Activated CD4-positive, alpha-beta memory T cell treated with anti-CD3 and anti-CD28 coated beads for 36 hours (primary cell): ENCODE data around the gene APOL6. TPM values are rescaled to one million over a fixed set of nuclear protein-coding genes. Genes with fewer than 3 reads are reported as not detected.
A peak's percentile ranks its signal among the peaks of the same experiment; 100 is the strongest.

ENCODE experiments used
- CTCF ChIA-PET: fragments of 350-600 bp; sonication (Branson Sonifier 250); formaldehyde crosslinking; loops from one replicate; lab custom pipeline; 2021; ENCODE audit warnings: antibody characterized with exemption, inconsistent platforms; lab: Charles Lee
- POLR2A ChIA-PET: fragments of 350-600 bp; sonication (Branson Sonifier 250); formaldehyde crosslinking; loops from one replicate; lab custom pipeline; 2021; ENCODE audit warnings: antibody characterized with exemption; lab: Charles Lee
- DNase-seq: peaks from one replicate; pipeline ENCODE4 v3.0.0-alpha.2; 2020
- H3K27ac Mint-ChIP-seq: one replicate; pipeline ENCODE4 v1.8.0; 2021; ENCODE audit warnings: mixed read lengths
- H3K27me3 Mint-ChIP-seq: one replicate; pipeline ENCODE4 v1.8.0; 2021; ENCODE audit warnings: mixed read lengths
- H3K36me3 Mint-ChIP-seq: one replicate; pipeline ENCODE4 v1.8.0; 2021; ENCODE audit warnings: mixed read lengths
- H3K4me1 Mint-ChIP-seq: one replicate; pipeline ENCODE4 v1.8.0; 2021; ENCODE audit warnings: low read depth, mixed read lengths
- H3K4me3 Mint-ChIP-seq: one replicate; pipeline ENCODE4 v1.8.0; 2021; ENCODE audit warnings: mild to moderate bottlenecking, mixed read lengths
- H3K9me3 Mint-ChIP-seq: one replicate; pipeline ENCODE4 v1.8.0; 2021; ENCODE audit warnings: mixed read lengths
- intact Hi-C: fragments of 100-400 bp; cut with micrococcal nuclease; formaldehyde crosslinking; loops from one replicate; pipeline ENCODE4 v1.15.1; 2023
- total RNA-seq, 2 experiments: library from RNA; stranded (reverse); gene quantifications; one replicate each; pipeline ENCODE4 v1.2.3, GENCODE V29; 2021

The APOL6 gene
- total RNA-seq, 2 experiments from 2014 or later, result 26.7 to 27.7 TPM

- no peaks in the 10 kb centered on the region for H3K36me3 Mint-ChIP-seq
- DNase-seq, result peak; percentile 84
- H3K27ac Mint-ChIP-seq, result peak overlapping the region; percentile 50
- H3K27me3 Mint-ChIP-seq, result peaks cover 2% of the 10 kb centered on the region
- POLR2A ChIA-PET, result interaction anchor here (0.8 kb wide), 1 partner anchor 10 kb away, joined by 3 read pairs; no protein-coding TSS in a partner anchor
- H3K9me3 Mint-ChIP-seq, result peaks cover 2% of the 10 kb centered on the region
- H3K4me1 Mint-ChIP-seq, result peaks cover 27% of the 10 kb centered on the region
- no peak overlapping the region for H3K4me3 Mint-ChIP-seq
- CTCF ChIA-PET, result interaction anchor here (0.6 to 1.8 kb wide), 4 partner anchors 9 to 436 kb away, joined by 3 to 8 read pairs (median 4); partner anchors contain the start of gene APOL6
- intact Hi-C loops, result loop anchor here (5.0 kb wide), 2 partner anchors 58 to 213 kb away; no protein-coding TSS in a partner anchor
Measured at GRCh38 chr22:35629406-35630216, 18.6 kb upstream of the APOL6 start.

GRCh38 chr22:35630387-35630793, 17.9 kb upstream of the APOL6 start:
- DNase-seq, result no peak
- peaks cover 2% of the 10 kb centered on the region for H3K9me3 Mint-ChIP-seq
- CTCF ChIA-PET, result interaction anchor here (0.6 to 1.9 kb wide), 9 partner anchors 8 to 436 kb away, joined by 3 to 8 read pairs (median 4); partner anchors contain the start of gene APOL6
- no peaks in the 10 kb centered on the region for H3K36me3 Mint-ChIP-seq
- no peak overlapping the region for H3K4me3 Mint-ChIP-seq
- H3K27ac Mint-ChIP-seq, result peak overlapping the region; percentile 19
- H3K4me1 Mint-ChIP-seq, result peaks cover 32% of the 10 kb centered on the region
- intact Hi-C loops, result no loop called here
- POLR2A ChIA-PET, result interaction anchor here (0.8 to 1.1 kb wide), 2 partner anchors 10 to 18 kb away, joined by 3 to 7 read pairs; partner anchors contain the start of gene APOL6
- H3K27me3 Mint-ChIP-seq, result peaks cover under 1% of the 10 kb centered on the region

GRCh38 chr22:35630891-35631290, 17.4 kb upstream of the APOL6 start:
- H3K9me3 Mint-ChIP-seq, result peaks cover 2% of the 10 kb centered on the region
- DNase-seq, result no peak
- CTCF ChIA-PET, result interaction anchor here (0.8 to 1.9 kb wide), 10 partner anchors 9 to 435 kb away, joined by 3 to 8 read pairs (median 4); partner anchors contain the start of gene APOL6
- POLR2A ChIA-PET, result interaction anchor here (0.8 to 1.1 kb wide), 2 partner anchors 9 to 17 kb away, joined by 3 to 7 read pairs; partner anchors contain the start of gene APOL6
- H3K4me3 Mint-ChIP-seq, result no peak overlapping the region
- intact Hi-C loops, result no loop called here
- H3K4me1 Mint-ChIP-seq, result peaks cover 32% of the 10 kb centered on the region
- H3K36me3 Mint-ChIP-seq, result no peaks in the 10 kb centered on the region
- no peaks in the 10 kb centered on the region for H3K27me3 Mint-ChIP-seq
- no peak overlapping the region for H3K27ac Mint-ChIP-seq

- ChIA-PET CTCF (interaction anchor here (0.9 to 1.9 kb wide), 6 partner anchors 9 to 435 kb away, joined by 3 to 6 read pairs (median 4); partner anchors contain the start of gene APOL6), POLR2A (no interaction called here)
- intact Hi-C loops, result no loop called here
- H3K4me3 Mint-ChIP-seq, result no peak overlapping the region
- H3K27ac Mint-ChIP-seq, result no peak overlapping the region
- H3K36me3 Mint-ChIP-seq, result no peaks in the 10 kb centered on the region
- H3K4me1 Mint-ChIP-seq, result peaks cover 32% of the 10 kb centered on the region
- H3K27me3 Mint-ChIP-seq, result no peaks in the 10 kb centered on the region
- H3K9me3 Mint-ChIP-seq, result peaks cover 2% of the 10 kb centered on the region
- peak; percentile 65 for DNase-seq
Measured at GRCh38 chr22:35631597-35631996, 16.6 kb upstream of the APOL6 start.

GRCh38 chr22:35632935-35633334, 15.3 kb upstream of the APOL6 start:
- Mint-ChIP-seq H3K36me3 (no peaks in the 10 kb centered on the region), H3K9me3 (peaks cover 2% of the 10 kb centered on the region), H3K27ac (no peak overlapping the region), H3K4me3 (no peak overlapping the region), H3K4me1 (peaks cover 23% of the 10 kb centered on the region), H3K27me3 (no peaks in the 10 kb centered on the region)
- intact Hi-C loops, result no loop called here
- no peak for DNase-seq
- ChIA-PET CTCF (interaction anchor here (1.2 kb wide), 1 partner anchor 45 kb away, joined by 3 read pairs; no protein-coding TSS in a partner anchor), POLR2A (interaction anchor here (0.6 kb wide), 1 partner anchor 30 kb away, joined by 3 read pairs; no protein-coding TSS in a partner anchor)

GRCh38 chr22:35633520-35633919, 14.7 kb upstream of the APOL6 start:
- H3K4me3 Mint-ChIP-seq, result peak overlapping the region; percentile 2
- DNase-seq, result no peak
- H3K27me3 Mint-ChIP-seq, result peaks cover 2% of the 10 kb centered on the region
- no peaks in the 10 kb centered on the region for H3K36me3 Mint-ChIP-seq
- POLR2A ChIA-PET, result no interaction called here
- intact Hi-C loops, result no loop called here
- H3K27ac Mint-ChIP-seq, result no peak overlapping the region
- peaks cover 1% of the 10 kb centered on the region for H3K9me3 Mint-ChIP-seq
- peaks cover 23% of the 10 kb centered on the region for H3K4me1 Mint-ChIP-seq
- CTCF ChIA-PET, result no interaction called here

- Mint-ChIP-seq H3K4me3 (no peak overlapping the region), H3K27me3 (peaks cover 2% of the 10 kb centered on the region), H3K9me3 (no peaks in the 10 kb centered on the region), H3K4me1 (peaks cover 23% of the 10 kb centered on the region), H3K36me3 (no peaks in the 10 kb centered on the region), H3K27ac (no peak overlapping the region)
- CTCF ChIA-PET, result no interaction called here
- POLR2A ChIA-PET, result no interaction called here
- DNase-seq, result no peak
- intact Hi-C loops, result loop anchor here (2.0 kb wide), 1 partner anchor 15 kb away; the partner anchor contains the start of gene APOL6
Measured at GRCh38 chr22:35634015-35634414, 14.2 kb upstream of the APOL6 start.

- no peak overlapping the region for H3K4me3 Mint-ChIP-seq
- H3K27ac Mint-ChIP-seq, result no peak overlapping the region
- DNase-seq, result peak; percentile 26
- ChIA-PET CTCF (interaction anchor here (1.0 to 1.4 kb wide), 3 partner anchors 13 to 431 kb away, joined by 3 to 4 read pairs (median 4); partner anchors contain the start of gene APOL6), POLR2A (no interaction called here)
- H3K27me3 Mint-ChIP-seq, result peaks cover 2% of the 10 kb centered on the region
- intact Hi-C loops, result loop anchor here (2.0 kb wide), 1 partner anchor 14 kb away; the partner anchor contains the start of gene APOL6
- no peaks in the 10 kb centered on the region for H3K36me3 Mint-ChIP-seq
- H3K9me3 Mint-ChIP-seq, result no peaks in the 10 kb centered on the region
- peaks cover 16% of the 10 kb centered on the region for H3K4me1 Mint-ChIP-seq
Measured at GRCh38 chr22:35634943-35635540, 13.2 kb upstream of the APOL6 start.

GRCh38 chr22:35637254-35637653, 11.0 kb upstream of the APOL6 start:
- DNase-seq, result no peak
- no peak overlapping the region for H3K27ac Mint-ChIP-seq
- H3K9me3 Mint-ChIP-seq, result no peaks in the 10 kb centered on the region
- H3K4me3 Mint-ChIP-seq, result no peak overlapping the region
- ChIA-PET CTCF (interaction anchor here (0.6 to 1.6 kb wide), 4 partner anchors 10 to 286 kb away, joined by 3 to 6 read pairs (median 3); partner anchors contain the start of gene APOL6), POLR2A (interaction anchor here (0.6 kb wide), 1 partner anchor 1052 kb away, joined by 3 read pairs; no protein-coding TSS in a partner anchor)
- intact Hi-C loops, result no loop called here
- no peaks in the 10 kb centered on the region for H3K36me3 Mint-ChIP-seq
- peaks cover 17% of the 10 kb centered on the region for H3K4me1 Mint-ChIP-seq
- peaks cover 2% of the 10 kb centered on the region for H3K27me3 Mint-ChIP-seq

GRCh38 chr22:35638001-35638400, 10.2 kb upstream of the APOL6 start:
- no peaks in the 10 kb centered on the region for H3K36me3 Mint-ChIP-seq
- H3K4me3 Mint-ChIP-seq, result no peak overlapping the region
- POLR2A ChIA-PET, result interaction anchor here (0.6 kb wide), 1 partner anchor 1053 kb away, joined by 3 read pairs; no protein-coding TSS in a partner anchor
- H3K27ac Mint-ChIP-seq, result no peak overlapping the region
- DNase-seq, result no peak
- H3K27me3 Mint-ChIP-seq, result peaks cover 2% of the 10 kb centered on the region
- peaks cover 17% of the 10 kb centered on the region for H3K4me1 Mint-ChIP-seq
- CTCF ChIA-PET, result interaction anchor here (1.0 to 1.6 kb wide), 2 partner anchors 10 to 11 kb away, joined by 3 to 6 read pairs; partner anchors contain the start of gene APOL6
- no peaks in the 10 kb centered on the region for H3K9me3 Mint-ChIP-seq
- intact Hi-C loops, result no loop called here

- DNase-seq, result no peak
- ChIA-PET POLR2A (no interaction called here), CTCF (interaction anchor here (1.2 kb wide), 1 partner anchor 11 kb away, joined by 3 read pairs; no protein-coding TSS in a partner anchor)
- intact Hi-C loops, result no loop called here
- Mint-ChIP-seq H3K36me3 (no peaks in the 10 kb centered on the region), H3K27ac (no peak overlapping the region), H3K27me3 (peaks cover 2% of the 10 kb centered on the region), H3K4me1 (peaks cover 17% of the 10 kb centered on the region), H3K9me3 (no peaks in the 10 kb centered on the region), H3K4me3 (no peak overlapping the region)
Measured at GRCh38 chr22:35638410-35638809, 9.8 kb upstream of the APOL6 start.
